Measurements from ENCODE around the gene GRHL3.

DNA sequence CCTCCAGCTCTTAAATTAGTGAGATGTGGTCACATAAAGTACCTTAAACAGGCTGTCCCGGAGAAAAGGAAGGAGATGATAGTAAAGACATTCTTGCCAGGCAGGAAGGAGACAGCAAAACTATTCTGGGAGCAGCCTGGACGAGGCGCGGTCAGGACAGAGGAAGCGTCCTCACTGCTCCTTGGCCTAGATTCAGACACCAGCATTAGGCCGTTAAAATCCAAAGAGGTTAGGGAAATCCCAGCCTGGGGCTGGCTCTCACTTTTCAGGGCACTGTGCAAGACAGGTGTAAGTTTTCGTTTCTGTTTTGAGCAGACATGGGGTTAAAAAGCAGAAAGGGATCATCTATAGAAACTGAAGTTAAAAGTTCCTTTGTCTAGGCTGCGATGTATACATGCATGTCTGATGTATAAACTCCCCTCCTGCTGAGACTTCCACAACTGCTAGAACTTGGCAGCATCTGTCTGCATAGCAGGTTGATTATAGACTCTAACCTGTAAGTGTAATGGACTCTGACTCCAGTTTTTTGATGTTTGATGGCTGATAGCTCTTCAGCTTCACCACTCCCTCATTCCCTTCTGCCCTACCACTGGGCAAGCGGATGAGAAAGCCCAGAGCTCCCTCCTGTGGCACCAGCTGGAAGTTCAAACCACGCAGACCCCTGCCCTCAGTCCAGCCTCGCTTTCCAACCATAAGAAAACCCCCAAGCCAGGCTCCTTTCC, 72.9 kb downstream of the GRHL3 start:
- TF ChIP-seq POLR2A (IDR thresholded peaks at IDR 0.05; ENCODE audit: low read depth, low read length) (peak; percentile 39; the same call in 1 of the 2 replicates), POLR2AphosphoS5 (IDR thresholded peaks at IDR 0.05; ENCODE audit: low read depth, low read length) (peak; percentile 54; the same call in 1 of the 2 replicates), TAF1 (IDR thresholded peaks at IDR 0.05; ENCODE audit: low read depth, low read length) (0 out of 2 replicates have a peak, but pooled peaks have one; percentile 58), PAX5 (IDR thresholded peaks at IDR 0.05; ENCODE audit: insufficient read depth, low read length, severe bottlenecking) (no peak), POU2F2 (IDR thresholded peaks at IDR 0.05; ENCODE audit: low read depth, low read length) (peak; percentile 68)

Data from GM12891 (cell line).